AML-193 (cell line): ENCODE results near the gene PRAMEF5.
"Not testable (repeated sequence)": the region's sequence is repeated elsewhere in the genome, so short reads cannot be mapped to it uniquely, and the experiment has no call there.

Source experiments
- DNase-seq, 2 experiments: peaks; one replicate each; lab custom pipeline; 2025; lab: John Stamatoyannopoulos, UW

Gene PRAMEF5

DNA sequence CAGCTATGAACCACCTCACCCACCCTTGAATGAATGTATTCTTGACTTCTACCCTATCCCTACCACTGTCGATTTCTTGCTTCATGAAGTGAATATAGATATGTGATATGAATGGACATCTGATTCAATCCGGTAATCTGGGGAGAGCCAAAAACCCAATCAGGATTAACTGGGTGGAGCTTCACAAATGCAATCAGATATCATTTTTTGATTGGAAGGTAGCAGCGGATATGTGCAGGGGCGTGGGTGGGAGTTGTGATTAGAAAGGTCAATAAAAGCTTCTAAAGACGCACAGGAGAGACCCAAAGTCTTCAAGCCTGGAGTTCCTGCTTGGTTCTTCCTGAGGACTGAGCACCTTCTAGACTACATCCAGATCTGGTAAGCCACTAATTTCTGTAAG is at the start of gene PRAMEF5:
TSS of gene PRAMEF5 (plus strand) at position 301 of the 400 bp plus-strand sequence. CDS start 5,071 bp downstream, outside the sequence.
- DNase-seq = not testable (repeated sequence)

DNA sequence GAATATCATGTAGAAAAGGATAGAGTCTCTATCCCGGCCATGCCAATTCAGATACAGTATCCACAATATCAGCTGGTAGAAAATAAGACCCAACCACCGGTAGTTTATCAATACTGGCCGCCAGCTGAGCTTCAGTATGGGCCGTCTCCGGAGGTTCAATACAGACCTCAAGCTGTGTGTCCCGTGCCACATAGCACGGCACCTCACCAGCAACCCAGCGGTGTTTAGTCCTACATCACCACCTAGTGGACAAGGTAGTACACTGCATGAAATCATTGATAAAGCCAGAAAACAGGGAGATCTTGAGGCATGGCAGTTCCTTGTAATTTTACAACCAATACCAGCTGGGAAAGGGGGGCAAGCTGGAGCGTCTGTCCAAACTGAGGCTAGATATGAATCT is 45.3 kb upstream of the PRAMEF5 start:
- DNase-seq = not testable (repeated sequence)

DNA sequence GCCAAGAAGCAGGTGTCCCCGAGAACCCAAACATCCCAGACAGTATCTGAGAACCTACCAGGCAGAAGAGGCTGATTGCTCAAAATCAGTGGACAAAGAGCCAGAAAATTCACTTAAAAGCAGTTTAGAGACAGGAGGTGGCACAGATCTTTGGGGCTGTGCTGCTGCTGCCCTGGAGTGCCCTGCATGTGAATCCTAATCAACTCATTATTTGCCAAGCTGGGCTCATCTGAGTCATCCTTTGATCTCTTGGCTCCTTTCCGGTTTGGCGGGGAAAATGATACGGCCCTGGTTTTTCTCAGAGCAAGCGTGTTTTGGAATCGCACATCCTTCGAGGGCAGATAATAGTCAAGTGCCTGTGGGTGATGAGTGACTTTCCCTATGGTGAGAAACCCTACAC is 37.4 kb upstream of the PRAMEF5 start:
- DNase-seq = not testable (repeated sequence)

DNA sequence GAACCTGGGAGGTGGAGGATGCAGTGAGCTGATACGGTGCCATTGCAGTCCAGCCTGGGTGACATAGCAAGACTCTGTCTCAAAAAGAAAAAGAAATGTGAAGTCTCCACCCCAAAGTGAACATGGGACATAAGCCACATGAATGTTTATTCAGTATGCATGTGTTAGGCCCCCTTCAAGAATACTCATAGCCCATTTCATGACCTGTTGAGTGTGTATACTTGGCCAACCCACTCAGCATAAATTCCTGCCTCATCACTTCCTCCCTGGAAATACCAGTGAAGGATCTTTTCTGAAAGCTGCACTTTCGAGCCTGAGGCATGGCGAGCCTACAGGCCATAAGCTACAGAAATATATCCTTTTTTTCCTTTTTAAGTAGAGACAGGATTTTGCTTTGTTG is 34.8 kb upstream of the PRAMEF5 start:
- DNase-seq = not testable (repeated sequence)

DNA sequence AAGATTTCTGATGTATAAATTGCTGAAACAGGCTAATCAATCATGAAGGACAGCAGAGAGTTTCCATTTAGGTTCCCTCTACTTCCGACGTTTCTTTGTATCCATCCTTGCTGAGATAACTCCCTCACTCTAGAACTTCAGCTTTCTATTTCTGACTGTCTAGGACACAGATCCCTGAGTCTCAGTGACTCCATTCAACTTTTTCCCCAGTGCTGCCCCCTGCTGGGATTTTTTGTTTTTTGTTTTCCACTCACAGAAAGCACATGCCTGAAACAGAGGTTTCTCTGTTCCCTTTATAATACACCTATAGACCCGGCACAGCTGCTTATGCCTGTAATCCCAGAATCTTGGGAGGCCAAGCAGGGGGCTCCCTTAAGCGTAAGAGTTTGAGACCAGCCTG is 31.2 kb upstream of the PRAMEF5 start:
- not testable (repeated sequence) for DNase-seq

DNA sequence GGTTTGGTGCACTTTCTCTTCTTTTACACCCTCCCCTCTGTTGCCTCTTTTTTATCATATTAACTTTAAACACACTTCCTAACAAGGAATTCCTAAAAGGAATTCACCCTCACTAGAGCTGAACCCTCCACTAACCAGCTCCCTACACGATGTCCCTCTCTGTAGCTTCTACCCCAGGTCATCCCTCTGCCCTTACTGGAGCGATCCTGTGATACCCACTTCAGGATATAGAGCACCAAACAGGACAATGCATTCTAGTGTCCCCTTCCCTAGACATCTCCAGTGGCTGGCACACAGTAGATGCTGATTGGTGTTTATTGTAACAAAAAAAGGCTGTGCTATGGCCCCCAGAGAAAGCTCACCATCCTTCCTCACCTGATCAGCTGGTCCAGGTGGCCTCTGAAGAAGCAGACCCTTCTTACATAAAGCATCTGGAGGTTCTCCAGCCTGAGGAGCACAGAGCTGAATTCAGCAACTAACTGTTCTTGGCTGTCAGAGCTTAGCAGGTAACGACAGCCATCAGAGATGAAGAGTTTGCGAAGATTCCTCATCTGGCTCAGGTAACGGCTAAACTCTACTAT is 29.4 kb upstream of the PRAMEF5 start:
- DNase-seq = no peak

DNA sequence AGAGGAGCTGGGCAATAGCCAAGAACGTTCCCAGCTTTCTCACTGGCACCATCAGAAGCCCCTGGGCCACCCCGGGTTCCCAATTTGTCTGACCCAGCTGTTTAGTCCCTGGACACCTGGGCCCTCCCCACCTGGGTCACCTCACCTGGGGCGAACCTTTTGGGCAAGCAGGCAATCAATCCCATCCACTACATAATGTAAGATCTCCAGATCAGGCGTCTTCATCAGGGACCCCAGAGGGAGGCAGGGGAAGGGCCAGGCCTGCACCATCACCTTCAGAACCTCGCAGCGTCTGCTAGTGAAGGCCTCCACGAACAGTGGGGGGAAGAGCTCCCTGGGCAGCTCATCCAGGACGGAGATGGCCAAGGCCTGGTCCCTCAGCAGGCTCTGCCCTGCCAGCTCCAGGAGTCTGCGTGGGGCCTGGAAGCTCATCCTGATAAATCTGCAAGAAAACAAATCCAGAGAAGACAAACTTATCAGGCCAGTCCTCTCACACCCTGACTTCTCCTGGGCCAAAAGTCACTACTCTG is 28.3 kb upstream of the PRAMEF5 start, which contains the start of gene PRAMEF18:
TSS of gene PRAMEF18 (minus strand) at position 480 of the 530 bp plus-strand sequence. CDS start at position 432, 48 bp downstream.
- DNase-seq = not testable (repeated sequence)

DNA sequence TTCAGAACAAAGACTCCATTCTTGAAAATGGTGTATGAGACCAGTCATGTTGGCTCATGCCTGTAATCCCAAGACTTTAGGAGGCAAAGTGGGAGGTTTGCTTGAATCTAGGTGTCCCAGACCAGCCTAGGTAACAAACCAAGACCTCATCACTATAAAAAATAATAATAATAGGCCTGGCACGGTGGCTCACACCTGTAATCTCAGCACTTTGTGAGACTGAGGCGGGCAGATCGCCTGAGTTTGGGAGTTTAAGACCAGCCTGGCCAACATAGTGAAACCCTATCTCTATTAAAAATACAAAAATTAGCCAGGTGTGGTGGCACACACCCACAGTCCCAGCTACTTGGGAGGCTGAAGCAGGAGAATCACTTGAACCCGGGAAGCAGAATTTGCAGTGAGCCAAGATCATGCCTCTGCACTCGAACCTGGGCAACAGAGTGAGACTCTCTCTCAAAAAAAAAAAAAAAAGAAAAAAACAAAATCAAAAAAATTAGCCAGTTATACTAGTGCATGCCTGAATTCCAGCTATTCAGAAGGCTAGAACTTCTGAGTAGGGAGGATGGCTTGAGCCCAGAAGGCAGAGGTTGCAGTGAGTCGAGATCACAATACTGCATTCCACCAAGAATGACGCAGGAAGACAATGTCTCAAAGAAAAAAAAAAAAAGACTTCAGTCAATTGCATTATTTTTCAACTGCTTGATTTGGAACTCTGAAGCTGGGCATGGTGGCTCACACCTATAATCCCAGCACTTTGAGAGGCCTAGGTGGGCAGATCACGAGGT is 26.5 kb upstream of the PRAMEF5 start:
- DNase-seq = not testable (repeated sequence)

DNA sequence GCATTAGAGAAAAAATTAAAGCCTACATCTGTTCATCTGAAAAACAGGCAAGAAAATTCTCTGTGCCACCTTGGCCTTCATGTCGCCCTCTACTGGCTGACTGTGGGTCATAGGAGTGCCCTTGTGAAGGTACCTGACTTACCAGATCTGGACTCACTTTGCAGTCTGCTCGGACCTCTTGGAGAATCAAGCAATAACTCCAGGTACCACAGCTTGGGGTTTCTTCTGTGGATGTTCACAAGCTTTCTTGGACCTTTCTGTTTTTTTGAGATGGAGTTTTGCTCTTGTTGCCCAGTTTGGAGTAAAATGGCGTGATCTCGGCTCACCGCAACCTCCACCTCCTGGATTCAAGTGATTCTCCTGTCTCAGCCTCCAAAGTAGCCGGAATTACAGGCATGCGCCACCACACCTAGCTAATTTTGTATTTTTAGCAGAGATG is 25.6 kb upstream of the PRAMEF5 start:
- peak in 1 of 2 experiments; percentile 2 for DNase-seq

DNA sequence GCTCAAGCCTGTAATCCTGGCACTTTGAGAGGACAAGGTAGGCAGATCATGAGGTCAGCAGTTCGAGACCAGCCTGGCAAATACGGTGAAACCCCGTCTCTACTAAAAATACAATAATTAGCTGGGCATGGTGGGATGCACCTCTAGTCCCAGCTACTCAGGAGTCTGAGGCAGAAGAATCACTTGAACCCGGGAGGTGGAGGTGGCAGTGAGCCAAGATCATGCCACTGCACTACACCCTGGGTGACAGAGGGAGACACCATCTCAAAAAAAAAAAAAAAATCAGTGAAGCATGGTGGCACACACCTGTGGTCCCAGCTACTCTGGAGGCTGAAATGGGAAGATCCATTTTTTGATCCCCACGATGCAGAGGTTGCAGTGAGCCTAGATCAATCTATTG is 23.9 kb upstream of the PRAMEF5 start:
- DNase-seq = not testable (repeated sequence)

DNA sequence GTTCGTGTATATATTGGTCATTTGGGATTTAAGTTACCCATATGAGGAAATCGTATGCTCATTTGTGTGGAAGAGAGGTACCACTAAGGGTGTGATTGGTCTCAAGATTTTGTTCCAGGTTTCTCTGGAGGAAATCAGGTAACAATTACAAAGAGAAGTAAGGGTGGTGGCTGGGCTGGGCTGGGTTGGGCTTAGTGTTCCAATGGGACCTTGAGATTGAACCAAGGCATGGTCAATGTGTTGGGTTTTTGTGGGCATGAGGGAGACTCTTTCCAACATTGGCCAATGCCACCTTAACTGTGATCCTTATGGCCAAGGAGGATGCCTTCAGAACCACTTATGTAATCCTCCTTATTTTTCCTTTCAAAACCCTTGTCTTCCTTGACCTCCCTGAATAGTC is 23.4 kb upstream of the PRAMEF5 start:
- DNase-seq = not testable (repeated sequence)

DNA sequence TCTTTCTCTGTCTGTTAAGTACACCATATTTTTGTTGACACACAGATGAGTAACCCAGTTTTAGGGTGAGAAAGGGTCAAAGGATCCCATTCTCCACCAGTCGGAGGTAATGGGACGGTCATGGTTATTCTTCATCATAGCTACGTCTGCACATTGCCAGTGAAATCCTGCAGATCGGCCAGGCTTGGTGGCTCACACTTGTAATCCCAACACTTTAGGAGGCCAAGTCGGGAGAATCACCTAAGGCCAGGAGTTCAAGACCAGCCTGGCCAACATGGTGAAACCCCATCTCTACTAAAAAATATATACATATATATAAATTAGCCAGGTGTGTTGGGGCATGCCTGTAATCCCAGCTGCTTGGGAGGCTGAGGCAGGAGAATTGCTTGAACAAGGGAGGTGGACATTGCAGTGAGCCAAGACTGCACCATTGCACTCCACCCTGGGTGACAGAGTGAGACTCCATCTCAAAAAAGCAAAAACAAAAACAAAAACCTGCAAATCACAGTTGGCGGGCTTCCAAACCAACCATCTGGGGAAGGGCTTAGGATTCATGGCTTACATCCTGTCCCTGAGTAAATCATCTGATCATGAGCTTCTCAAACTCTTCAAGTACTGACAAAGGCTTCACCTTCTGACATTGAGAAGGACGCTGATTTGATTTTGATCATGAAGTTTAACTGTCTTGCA is 22.8 kb upstream of the PRAMEF5 start:
- DNase-seq = not testable (repeated sequence)

DNA sequence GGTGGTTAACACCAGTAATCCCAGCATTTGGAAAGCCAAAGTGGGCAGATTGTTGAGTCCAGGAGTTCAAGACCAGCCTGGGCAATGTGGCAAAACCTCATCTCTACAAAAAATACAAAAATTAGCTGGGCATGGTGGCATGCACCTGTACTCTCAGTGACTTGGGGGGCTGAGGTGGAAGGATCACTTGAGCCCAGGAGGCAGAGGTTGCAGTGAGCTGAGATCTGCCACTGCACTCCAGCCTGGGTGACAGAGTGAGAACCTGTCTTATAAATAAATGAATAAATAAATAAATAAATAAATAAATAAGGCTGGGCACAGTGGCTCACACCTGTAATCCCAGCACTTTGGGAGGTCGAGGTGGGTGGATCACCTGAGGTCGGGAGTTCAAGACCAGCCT is 21.9 kb upstream of the PRAMEF5 start:
- not testable (repeated sequence) for DNase-seq

DNA sequence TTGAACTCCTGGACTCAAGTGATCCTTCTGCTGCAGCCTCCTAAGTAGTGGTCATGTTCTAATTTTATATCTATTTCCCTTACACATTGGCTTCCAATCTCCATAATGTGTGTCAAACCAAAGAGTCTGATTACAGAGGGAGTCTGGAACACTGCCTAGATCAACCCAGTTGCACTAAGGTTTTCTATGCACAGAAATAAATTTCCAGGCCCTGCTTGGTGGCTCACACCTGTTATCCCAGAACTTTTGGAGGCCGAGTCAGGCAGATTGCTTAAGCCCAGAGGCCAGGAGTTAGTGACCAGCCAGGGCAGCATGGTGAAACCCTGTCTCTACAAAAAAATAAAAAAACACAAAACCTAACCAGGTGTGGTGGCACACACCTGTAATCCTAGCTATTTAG is 19.9 kb upstream of the PRAMEF5 start:
- not testable (repeated sequence) for DNase-seq

DNA sequence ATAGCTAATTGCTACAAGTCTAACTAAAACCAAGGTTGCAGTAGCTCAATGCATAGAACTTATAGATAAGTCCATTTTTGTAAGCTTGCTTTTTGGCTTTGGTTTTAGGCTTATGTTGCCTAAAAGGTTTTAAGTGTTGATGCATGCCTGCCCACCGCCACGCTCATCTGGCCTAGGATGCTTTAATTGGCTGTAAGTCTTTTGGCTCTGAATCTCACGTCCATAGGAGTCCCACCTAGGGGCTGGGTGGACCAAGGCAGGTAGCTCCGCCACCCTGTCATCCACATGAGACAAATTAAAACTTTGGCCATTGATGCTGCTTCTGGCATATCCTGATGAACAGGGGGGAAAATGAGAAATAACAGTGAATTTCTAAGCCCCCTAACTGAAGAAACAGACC is 16.4 kb upstream of the PRAMEF5 start:
- not testable (repeated sequence) for DNase-seq

DNA sequence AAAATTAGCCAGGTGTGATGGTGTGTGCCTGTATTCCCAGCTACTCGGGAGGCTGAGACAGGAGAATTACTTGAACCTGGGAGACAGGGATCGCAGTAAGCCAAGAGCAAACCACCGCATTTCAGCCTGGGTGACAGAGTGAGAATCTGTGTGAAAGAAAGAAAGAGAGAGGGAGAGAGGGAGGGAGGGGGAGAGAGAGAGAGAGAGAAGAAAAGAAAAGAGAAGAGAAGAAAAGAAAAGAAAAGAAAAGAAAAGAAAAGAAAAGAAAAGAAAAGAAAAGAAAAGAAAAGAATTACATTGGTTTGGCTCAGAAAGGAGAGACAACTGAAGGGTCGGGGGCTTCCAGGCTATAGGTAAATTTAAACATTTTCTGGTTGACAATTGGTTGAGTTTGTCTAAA is 14.4 kb upstream of the PRAMEF5 start:
- not testable (repeated sequence) for DNase-seq

DNA sequence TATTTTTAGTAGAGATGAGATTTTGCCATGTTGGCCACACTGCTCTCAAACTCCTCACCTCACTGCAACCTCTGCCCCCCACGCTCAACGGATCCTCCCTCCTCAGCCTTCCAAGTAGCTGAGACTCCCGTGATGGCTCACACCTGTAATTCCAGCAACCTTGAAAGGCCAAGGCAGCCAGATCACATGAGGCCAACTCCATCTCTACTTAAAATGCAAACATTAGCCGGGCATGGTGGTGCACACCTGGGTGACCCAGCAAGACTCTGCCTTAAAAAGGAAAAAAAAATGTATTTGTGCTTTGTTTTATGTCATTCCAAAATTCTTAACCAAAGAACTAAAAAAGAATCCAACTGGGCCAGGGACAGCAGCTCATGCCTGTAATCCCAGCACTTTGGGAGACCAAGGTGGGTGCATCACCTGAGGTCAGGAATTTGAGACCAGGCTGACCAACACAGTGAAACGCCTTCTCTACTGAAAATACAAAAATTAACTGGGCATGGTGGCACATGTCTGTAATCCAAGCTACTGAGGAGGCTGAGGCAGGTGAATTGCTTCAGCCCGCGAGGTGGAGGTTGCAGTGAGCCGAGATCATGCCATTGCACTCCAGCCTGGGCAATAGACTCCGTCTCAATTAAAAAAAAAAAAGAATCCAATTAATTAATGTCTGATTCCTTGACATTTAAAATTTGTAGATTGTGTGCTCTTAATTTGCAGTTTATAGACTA is 10.3 kb upstream of the PRAMEF5 start:
- DNase-seq = not testable (repeated sequence)

DNA sequence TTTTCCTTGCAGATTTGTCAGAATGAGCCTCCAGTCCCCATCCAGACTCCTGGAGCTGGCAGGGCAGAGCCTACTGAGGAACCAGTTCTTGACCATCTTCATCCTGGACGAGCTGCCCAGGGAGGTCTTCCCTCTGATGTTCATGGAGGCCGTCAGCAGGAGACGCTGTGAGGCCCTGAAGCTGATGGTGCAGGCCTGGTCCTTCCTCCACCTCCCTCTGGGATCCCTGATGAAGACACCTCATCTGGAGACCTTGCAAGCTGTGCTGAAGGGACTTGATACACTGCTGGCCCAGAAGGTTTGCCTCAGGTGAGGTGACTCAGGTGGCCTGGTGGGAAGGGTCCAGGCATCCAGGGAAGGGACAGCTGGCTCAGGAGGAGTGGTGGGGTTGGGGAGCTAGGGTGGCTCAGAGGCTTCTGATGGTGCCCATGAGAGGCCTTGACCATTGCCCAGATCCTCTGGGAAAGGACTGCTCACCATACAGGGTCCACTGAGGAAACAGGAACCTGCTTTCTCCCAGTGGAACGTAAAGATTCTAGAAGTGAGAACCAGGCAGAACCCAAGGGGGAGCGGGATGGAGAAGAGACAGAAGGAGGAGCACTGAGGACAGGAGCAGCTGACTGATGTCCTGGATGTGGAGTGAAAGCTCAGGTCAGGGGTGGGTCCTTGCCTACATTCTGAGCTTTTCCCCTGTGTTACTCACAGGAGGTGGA is 8.0 kb upstream of the PRAMEF5 start:
- DNase-seq = not testable (repeated sequence)

DNA sequence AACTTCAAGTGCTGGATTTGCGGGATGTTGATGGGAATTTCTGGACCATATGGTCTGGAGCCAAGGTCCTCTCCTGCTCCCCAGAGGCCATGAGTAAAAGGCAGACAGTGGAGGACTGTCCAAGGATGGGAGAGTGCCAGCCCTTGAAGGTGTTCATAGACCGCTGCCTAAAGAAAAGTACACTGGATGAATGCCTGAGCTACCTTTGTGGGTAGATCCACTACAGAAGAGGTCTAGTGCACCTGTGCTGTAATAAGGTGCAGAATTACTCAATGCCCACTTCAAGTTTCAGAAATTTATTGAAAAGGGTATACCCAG is 7.5 kb upstream of the PRAMEF5 start:
- not testable (repeated sequence) for DNase-seq

DNA sequence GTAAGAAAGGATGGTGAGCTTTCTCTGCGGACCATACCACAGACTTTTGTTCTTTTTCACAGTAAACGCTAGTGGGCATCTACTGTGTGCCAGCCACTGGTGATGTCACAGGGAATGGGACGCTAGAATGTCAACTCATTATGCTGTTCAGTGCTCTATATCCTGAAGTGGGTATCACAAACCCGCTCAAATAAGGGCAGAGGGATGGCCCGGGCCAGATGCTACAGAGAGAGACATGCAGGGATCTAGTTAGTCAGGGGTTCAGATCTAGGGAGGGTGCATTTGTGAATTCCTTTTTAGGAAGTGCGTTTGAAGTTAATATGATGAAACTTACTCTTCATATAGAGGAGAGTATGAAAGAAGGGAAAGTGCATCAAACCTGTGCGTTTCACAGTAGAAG is 6.9 kb upstream of the PRAMEF5 start:
- not testable (repeated sequence) for DNase-seq

DNA sequence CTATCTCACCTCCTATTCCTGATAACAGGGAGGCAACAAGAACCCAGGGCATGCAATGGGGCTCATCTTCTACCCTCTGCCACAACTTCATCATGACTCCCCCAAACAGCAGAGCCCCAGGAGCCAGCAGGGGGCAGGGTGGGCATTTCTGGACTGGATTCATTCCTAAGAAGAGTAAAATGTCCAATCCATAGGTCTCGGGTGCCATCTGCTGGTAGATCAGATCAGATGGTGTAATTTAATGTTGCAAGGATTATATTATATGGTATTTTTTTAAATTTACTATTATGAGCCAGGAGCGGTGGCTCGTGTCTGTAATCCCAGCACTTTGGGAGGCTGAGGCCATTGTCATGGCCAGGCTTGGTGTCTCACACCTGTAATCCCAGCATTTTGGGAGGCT is 11.1 kb downstream of the PRAMEF5 start:
- not testable (repeated sequence) for DNase-seq
